Gastrocnemius medialis (tissue), 4 donors: ENCODE results near the gene TUBGCP3.

Experiments used
- CTCF ChIP-seq, 5 experiments: fragments of 450-650 bp in 3 of 5; fragments of 200-600 bp in 2 of 5; sonication (generic) in 2 of 5; IDR thresholded peaks in 4 of 5; conservative IDR thresholded peaks in 1 of 5; 1 replicate in 4 of 5; 2 replicates in 1 of 5; pipeline ENCODE4 v1.5.1; 2016 to 2019; ENCODE audit warnings: antibody characterized with exemption in 5 of 5, mild to moderate bottlenecking in 3 of 5, moderate library complexity in 3 of 5
- POLR2A ChIP-seq, 2 donors: fragments of 450-650 bp; IDR thresholded peaks; one replicate each; pipeline ENCODE4 v1.6.1; 2017; ENCODE audit warnings: antibody characterized with exemption in 2 of 2, mild to moderate bottlenecking in 2 of 2, moderate library complexity in 2 of 2

- no peak for TF ChIP-seq CTCF (IDR thresholded peaks at IDR 0.05 in 4 of 5, conservative IDR thresholded peaks at IDR 0.05 in 1 of 5)
- TF ChIP-seq POLR2A (IDR thresholded peaks at IDR 0.05), result no peak
Observed at GRCh38 chr13:112457485-112457884, 130.5 kb downstream of the TUBGCP3 start.
